Measurements from ENCODE around the gene MAML3.
A peak's percentile ranks its signal among the peaks of the same experiment; 100 is the strongest.

MAML3 gene

DNA sequence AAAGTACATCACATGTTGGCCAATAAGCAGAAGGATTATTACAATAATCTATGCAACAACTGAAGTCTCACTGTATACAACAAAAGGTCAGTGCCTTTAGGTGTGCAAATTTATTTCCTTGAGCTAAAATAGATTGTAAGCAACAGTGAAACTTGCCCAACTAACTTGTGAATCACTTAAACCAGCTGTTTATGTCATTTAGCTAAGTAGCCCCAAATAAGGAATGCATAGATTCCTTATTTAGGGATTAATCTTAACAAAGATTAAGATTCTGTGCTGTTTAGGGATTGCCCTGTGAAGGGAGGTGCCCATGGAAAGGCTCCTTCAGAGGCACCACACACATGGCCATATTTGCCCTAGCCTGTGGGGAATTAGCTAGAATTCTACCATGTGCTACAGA lies 168.6 kb downstream of the MAML3 start:
- no peak overlapping the region for H3K4me3 ChIP-seq (replicated peaks; ENCODE audit: insufficient read depth, low read length)
- TF ChIP-seq, protein P1, sequence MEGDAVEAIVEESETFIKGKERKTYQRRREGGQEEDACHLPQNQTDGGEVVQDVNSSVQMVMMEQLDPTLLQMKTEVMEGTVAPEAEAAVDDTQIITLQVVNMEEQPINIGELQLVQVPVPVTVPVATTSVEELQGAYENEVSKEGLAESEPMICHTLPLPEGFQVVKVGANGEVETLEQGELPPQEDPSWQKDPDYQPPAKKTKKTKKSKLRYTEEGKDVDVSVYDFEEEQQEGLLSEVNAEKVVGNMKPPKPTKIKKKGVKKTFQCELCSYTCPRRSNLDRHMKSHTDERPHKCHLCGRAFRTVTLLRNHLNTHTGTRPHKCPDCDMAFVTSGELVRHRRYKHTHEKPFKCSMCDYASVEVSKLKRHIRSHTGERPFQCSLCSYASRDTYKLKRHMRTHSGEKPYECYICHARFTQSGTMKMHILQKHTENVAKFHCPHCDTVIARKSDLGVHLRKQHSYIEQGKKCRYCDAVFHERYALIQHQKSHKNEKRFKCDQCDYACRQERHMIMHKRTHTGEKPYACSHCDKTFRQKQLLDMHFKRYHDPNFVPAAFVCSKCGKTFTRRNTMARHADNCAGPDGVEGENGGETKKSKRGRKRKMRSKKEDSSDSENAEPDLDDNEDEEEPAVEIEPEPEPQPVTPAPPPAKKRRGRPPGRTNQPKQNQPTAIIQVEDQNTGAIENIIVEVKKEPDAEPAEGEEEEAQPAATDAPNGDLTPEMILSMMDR (IDR thresholded peaks at IDR 0.05; ENCODE audit: insufficient read depth, low read length) = no peak
- no peak for TF ChIP-seq POLR2AphosphoS5 (IDR thresholded peaks at IDR 0.05; ENCODE audit: low read depth)
- TF ChIP-seq GABPA (IDR thresholded peaks at IDR 0.05; ENCODE audit: low read depth) = no peak
- no peak for TF ChIP-seq SPI1 (IDR thresholded peaks at IDR 0.05; ENCODE audit: borderline replicate concordance, low read depth)
- TF ChIP-seq REST (IDR thresholded peaks at IDR 0.05; ENCODE audit: insufficient replicate concordance, low read depth) = no peak
- H3K27ac ChIP-seq (replicated peaks) = no peak overlapping the region
- no peaks in the 10 kb centered on the region for H3K27me3 ChIP-seq (ENCODE audit: insufficient read depth, poor library complexity, severe bottlenecking)
- no peak for DNase-seq (ENCODE audit: low read depth in 1 of 2, low spot score in 1 of 2)

GRCh38 chr4:139984471-139984870 lies 169.5 kb downstream of the MAML3 start:
- H3K27ac ChIP-seq (replicated peaks) = no peak overlapping the region
- no peak overlapping the region for H3K4me3 ChIP-seq (replicated peaks; ENCODE audit: insufficient read depth, low read length)
- H3K27me3 ChIP-seq (ENCODE audit: insufficient read depth, poor library complexity, severe bottlenecking) = no peaks in the 10 kb centered on the region
- DNase-seq (ENCODE audit: low read depth in 1 of 2, low spot score in 1 of 2) = no peak
- TF ChIP-seq REST (IDR thresholded peaks at IDR 0.05; ENCODE audit: insufficient replicate concordance, low read depth) (no peak), GABPA (IDR thresholded peaks at IDR 0.05; ENCODE audit: low read depth) (no peak), SPI1 (IDR thresholded peaks at IDR 0.05; ENCODE audit: borderline replicate concordance, low read depth) (no peak), POLR2AphosphoS5 (IDR thresholded peaks at IDR 0.05; ENCODE audit: low read depth) (no peak)
- TF ChIP-seq, protein P1 (IDR thresholded peaks at IDR 0.05; ENCODE audit: insufficient read depth, low read length) = no peak

DNA sequence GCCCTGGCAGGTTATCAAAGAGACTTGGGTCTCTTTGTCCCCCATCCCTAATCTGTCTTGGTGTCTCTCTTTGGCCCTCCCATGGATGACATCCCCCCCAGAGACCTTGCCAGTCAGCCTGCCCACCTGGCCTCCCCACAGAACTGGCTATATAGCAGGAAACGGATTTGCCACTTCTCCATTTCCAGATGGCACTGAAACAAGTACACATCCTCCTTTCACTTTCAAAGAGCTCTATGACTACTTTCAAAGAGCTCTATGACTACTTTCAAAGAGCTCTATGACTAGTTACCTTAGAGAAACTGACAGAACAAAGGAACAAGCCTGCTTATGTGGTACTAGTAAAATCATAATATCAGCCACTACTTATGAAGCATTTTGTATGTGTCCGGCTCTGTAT lies 175.3 kb downstream of the MAML3 start:
- H3K27me3 ChIP-seq (ENCODE audit: insufficient read depth, poor library complexity, severe bottlenecking) = no peaks in the 10 kb centered on the region
- TF ChIP-seq REST (IDR thresholded peaks at IDR 0.05; ENCODE audit: insufficient replicate concordance, low read depth) (no peak), POLR2AphosphoS5 (IDR thresholded peaks at IDR 0.05; ENCODE audit: low read depth) (peak; percentile 46; the same call in 1 of the 2 replicates), SPI1 (IDR thresholded peaks at IDR 0.05; ENCODE audit: borderline replicate concordance, low read depth) (peak; percentile 98)
- peak in 1 of 2 experiments; percentile 74 for DNase-seq (ENCODE audit: low read depth in 1 of 2, low spot score in 1 of 2)
- H3K4me3 ChIP-seq (replicated peaks; ENCODE audit: insufficient read depth, low read length) = no peak overlapping the region
- H3K27ac ChIP-seq (replicated peaks) = peak overlapping the region; percentile 50

All from HL-60 (cell line).